SU-DHL-6 (cell line): ENCODE results near the gene NANOS1.

Experiments used
- H2AFZ ChIP-seq: fragments of 200-600 bp; sonication (generic); 2 replicates; pipeline ENCODE4 v1.6.1; 2014; ENCODE audit warnings: low read depth, mild to moderate bottlenecking, moderate library complexity, mixed read lengths, antibody characterized with exemption, low read length; ENCODE audit not compliant: severe bottlenecking
- H3F3A ChIP-seq: fragments of 200-600 bp; shearing (Covaris generic); 2 replicates; pipeline ENCODE4 v1.6.0; 2016; ENCODE audit warnings: antibody characterized with exemption, mild to moderate bottlenecking; ENCODE audit not compliant: insufficient read depth
- H3K27ac ChIP-seq: fragments of 200-600 bp; sonication (generic); 2 replicates; pipeline ENCODE4 v1.5.1; 2016; ENCODE audit warnings: low read depth, mild to moderate bottlenecking, low read length, moderate library complexity, mixed read lengths
- H3K27me3 ChIP-seq: fragments of 200-600 bp; sonication (generic), shearing (Covaris generic); 2 replicates; pipeline ENCODE4 v1.6.0; 2014; ENCODE audit warnings: mild to moderate bottlenecking, low read length
- H3K36me3 ChIP-seq: fragments of 200-600 bp; sonication (generic); 2 replicates; pipeline ENCODE4 v1.6.1; 2014; ENCODE audit warnings: mild to moderate bottlenecking, low read length, mixed read lengths
- H3K4me2 ChIP-seq: fragments of 300-600, 200-600 bp; shearing (Covaris generic), sonication (generic); 2 replicates; pipeline ENCODE4 v1.6.0; 2014; ENCODE audit warnings: low read length, low read depth, mild to moderate bottlenecking; ENCODE audit not compliant: poor library complexity, severe bottlenecking
- H3K4me3 ChIP-seq: fragments of 200-600 bp; sonication (generic); 2 replicates; pipeline ENCODE4 v1.5.1; 2014; ENCODE audit warnings: antibody characterized with exemption, low read length, mild to moderate bottlenecking, mixed read lengths; ENCODE audit not compliant: insufficient read depth, poor library complexity, severe bottlenecking
- H3K79me2 ChIP-seq: fragments of 200-600 bp; sonication (generic); 2 replicates; pipeline ENCODE4 v1.6.1; 2014; ENCODE audit warnings: mild to moderate bottlenecking, low read length, moderate library complexity; ENCODE audit not compliant: insufficient read depth
- H3K9ac ChIP-seq: fragments of 200-600 bp; sonication (generic); 2 replicates; pipeline ENCODE4 v1.7.0; 2014; ENCODE audit warnings: mild to moderate bottlenecking, low read length
- H3K9me2 ChIP-seq: fragments of 200-600 bp; sonication (generic); replicated peaks from 2 replicates; pipeline ENCODE4 v1.6.1; 2014; ENCODE audit warnings: low read length; ENCODE audit not compliant: insufficient read depth
- H3K9me3 ChIP-seq: fragments of 200-600 bp; sonication (generic); 2 replicates; pipeline ENCODE4 v1.6.1; 2014; ENCODE audit warnings: low read length, mixed read lengths; ENCODE audit not compliant: insufficient read depth
- H4K20me1 ChIP-seq: fragments of 200-600 bp; sonication (generic); 2 replicates; pipeline ENCODE4 v1.6.1; 2014; ENCODE audit warnings: low read depth, mild to moderate bottlenecking, antibody characterized with exemption, low read length, moderate library complexity, mixed read lengths
- EZH2phosphoT487 ChIP-seq: fragments of 200-600 bp; sonication (generic), shearing (Covaris generic); conservative IDR thresholded peaks from 2 replicates; pipeline ENCODE4 v1.6.1; 2018; ENCODE audit warnings: mild to moderate bottlenecking, antibody characterized with exemption, low read length, moderate library complexity, mixed read lengths
- TF ChIP-seq, protein P1 (sequence below): fragments of 200-600 bp; sonication (generic); IDR thresholded peaks from one replicate; pipeline ENCODE4 v1.5.1; 2017; ENCODE audit warnings: antibody characterized with exemption, mild to moderate bottlenecking, low read length, moderate library complexity; ENCODE audit not compliant: insufficient read depth, poor library complexity, severe bottlenecking

Gene NANOS1

DNA sequence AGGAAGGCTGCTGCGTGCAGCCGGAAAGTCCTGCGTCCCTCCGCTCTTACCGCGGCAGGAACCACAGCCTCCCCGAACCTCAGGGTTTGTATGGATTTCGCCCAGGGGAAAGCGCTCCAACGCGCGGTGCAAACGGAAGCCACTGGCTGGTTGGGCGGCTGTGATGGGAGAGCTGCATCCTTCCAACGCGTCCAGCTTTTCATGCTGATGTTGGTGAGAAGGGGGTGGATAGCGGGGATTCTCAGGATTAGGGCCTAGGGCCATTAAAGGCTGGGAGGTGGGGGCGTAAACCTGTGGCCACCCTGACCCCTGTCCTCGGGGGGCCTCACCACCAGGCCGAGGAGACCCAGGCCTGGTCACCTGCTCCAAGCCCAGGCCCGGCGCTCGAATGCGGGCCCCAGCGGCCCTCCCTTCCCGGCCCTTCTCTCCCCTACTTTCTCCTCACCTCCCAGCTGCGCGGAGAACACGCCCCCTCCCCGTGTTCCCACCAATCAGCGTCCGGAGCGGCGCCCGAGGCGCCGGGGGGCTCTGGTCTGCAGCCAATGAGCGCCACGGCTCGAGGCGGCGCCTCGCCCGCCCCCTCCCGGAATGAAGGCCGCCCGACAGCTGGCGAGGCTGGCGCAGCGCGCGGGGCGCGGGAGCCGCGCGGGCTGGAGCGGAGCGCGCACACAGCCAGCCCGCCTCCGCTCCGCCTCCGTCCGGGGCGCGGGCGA, 458 bp upstream of the NANOS1 start:
- Histone ChIP-seq H3K27me3 (no peaks in the 10 kb centered on the region), H4K20me1 (0 out of 2 replicates have a peak, but pooled peaks cover 4% of the 10 kb centered on the region), H3K9me2 (no peaks in the 10 kb centered on the region), H3K9me3 (no peaks in the 10 kb centered on the region), H2AFZ (no peak overlapping the region), H3K4me3 (no peak overlapping the region), H3K27ac (no peak overlapping the region), H3K4me2 (peak overlapping the region; percentile 4), H3F3A (peaks cover 31% of the 10 kb centered on the region), H3K36me3 (peaks cover 10% of the 10 kb centered on the region; the same call in 1 of the 2 replicates), H3K9ac (no peak overlapping the region), H3K79me2 (no peaks in the 10 kb centered on the region)
- TF ChIP-seq, protein P1, sequence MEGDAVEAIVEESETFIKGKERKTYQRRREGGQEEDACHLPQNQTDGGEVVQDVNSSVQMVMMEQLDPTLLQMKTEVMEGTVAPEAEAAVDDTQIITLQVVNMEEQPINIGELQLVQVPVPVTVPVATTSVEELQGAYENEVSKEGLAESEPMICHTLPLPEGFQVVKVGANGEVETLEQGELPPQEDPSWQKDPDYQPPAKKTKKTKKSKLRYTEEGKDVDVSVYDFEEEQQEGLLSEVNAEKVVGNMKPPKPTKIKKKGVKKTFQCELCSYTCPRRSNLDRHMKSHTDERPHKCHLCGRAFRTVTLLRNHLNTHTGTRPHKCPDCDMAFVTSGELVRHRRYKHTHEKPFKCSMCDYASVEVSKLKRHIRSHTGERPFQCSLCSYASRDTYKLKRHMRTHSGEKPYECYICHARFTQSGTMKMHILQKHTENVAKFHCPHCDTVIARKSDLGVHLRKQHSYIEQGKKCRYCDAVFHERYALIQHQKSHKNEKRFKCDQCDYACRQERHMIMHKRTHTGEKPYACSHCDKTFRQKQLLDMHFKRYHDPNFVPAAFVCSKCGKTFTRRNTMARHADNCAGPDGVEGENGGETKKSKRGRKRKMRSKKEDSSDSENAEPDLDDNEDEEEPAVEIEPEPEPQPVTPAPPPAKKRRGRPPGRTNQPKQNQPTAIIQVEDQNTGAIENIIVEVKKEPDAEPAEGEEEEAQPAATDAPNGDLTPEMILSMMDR = no peak
- no peak for TF ChIP-seq EZH2phosphoT487

DNA sequence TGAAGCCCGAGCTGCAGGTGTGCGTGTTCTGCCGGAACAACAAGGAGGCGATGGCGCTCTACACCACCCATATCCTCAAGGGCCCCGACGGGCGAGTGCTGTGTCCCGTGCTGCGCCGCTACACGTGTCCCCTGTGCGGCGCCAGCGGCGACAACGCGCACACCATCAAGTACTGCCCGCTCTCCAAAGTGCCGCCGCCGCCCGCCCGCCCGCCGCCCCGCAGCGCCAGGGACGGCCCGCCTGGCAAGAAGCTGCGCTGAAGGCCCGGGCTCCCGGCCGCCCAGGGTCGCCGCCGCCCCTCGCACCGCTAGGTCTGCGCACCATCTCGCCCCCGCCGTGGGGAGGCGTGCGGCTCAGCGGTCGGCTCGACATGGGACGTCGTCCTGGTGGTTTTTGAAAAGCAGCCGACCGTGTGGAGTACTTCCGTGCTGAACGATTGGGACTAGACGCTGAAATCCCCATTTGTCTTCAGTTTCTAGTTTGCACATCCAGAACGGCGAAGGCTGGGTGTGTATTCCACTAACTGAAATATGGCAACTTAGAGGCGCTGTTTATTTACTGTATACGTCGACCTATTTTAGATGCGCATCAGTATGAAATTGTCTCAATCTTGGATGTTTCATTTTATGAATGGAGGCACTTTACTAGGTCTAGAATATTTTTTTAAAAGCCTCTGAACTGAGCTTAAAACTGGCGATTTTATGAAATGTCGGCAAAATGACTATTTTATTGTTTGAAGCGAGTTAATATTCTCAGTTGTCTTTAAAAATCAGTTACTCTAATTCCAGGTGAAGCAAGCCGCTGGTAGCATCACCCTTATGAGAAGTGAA, 1.1 kb downstream of the NANOS1 start:
- H3K9me3 ChIP-seq = no peaks in the 10 kb centered on the region
- H3F3A ChIP-seq = peaks cover 39% of the 10 kb centered on the region
- TF ChIP-seq EZH2phosphoT487 = no peak
- TF ChIP-seq, protein P1 = no peak
- H3K27ac ChIP-seq = peak overlapping the region; percentile 55
- peak overlapping the region; percentile 64 for H3K4me2 ChIP-seq
- peak overlapping the region; percentile 59 for H3K9ac ChIP-seq
- peaks cover 17% of the 10 kb centered on the region for H3K36me3 ChIP-seq
- no peaks in the 10 kb centered on the region for H3K27me3 ChIP-seq
- H2AFZ ChIP-seq = no peak overlapping the region
- 0 out of 2 replicates have a peak, but pooled peaks cover 4% of the 10 kb centered on the region for H4K20me1 ChIP-seq
- H3K4me3 ChIP-seq = peak overlapping the region; percentile 36
- no peaks in the 10 kb centered on the region for H3K9me2 ChIP-seq
- H3K79me2 ChIP-seq = no peaks in the 10 kb centered on the region

DNA sequence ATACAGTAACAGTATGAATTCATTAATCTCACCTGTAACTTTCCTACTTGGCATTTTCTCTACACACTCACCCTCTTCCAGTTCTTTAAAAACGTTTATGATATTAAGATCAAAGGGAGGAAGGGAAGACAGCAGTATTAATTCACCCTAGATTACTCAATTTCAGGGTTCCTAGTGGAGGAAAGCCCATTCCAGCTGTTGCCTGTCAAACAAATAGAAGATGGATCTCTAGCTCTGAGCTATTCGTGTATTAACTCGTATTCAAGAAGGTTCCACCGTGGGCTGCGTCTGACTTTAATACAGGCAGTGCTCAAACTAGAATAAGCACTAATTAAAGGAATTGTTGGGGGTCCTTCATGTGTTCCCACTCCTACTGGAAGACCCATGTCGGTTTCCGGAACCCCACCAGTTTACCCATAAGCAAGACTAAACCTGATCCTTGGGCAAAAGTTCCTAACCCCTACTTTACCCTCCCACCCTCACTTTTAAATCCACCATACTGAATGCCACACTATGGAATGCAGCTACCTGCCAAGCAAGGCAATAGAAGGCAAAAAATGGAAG, 2.1 kb downstream of the NANOS1 start:
- TF ChIP-seq, protein P1 = no peak
- no peak for TF ChIP-seq EZH2phosphoT487
- Histone ChIP-seq H3K36me3 (peaks cover 27% of the 10 kb centered on the region), H3K9me2 (no peaks in the 10 kb centered on the region), H3K4me2 (peak overlapping the region; percentile 64), H3K9me3 (no peaks in the 10 kb centered on the region), H3K4me3 (peak overlapping the region; percentile 36), H3K79me2 (no peaks in the 10 kb centered on the region), H3K27me3 (no peaks in the 10 kb centered on the region), H2AFZ (no peak overlapping the region), H4K20me1 (peaks cover 8% of the 10 kb centered on the region; the same call in 1 of the 2 replicates), H3K27ac (peak overlapping the region; percentile 55), H3K9ac (peak overlapping the region; percentile 59; the same call in 1 of the 2 replicates), H3F3A (peaks cover 47% of the 10 kb centered on the region)
